Measurements from ENCODE around the gene ANKRD10.

ANKRD10 gene

DNA sequence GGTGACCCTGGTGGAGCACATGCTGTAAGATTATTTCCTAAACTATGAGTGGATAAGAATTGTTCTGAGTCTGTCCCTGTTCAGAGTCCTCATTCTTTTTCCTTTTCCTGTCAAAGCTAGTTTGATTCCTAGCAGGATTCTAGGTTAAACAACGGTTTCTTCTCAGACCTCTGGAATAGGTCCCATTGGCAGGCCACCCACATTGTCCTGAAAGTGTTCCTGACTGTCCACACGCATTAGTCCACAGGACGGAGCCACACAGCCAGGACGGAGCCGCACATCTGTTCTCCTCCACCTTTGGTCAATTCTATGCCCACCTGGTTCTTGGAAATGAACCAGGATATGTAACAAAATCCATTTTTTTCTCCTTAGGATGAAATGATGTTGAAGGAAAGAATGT is 46.1 kb downstream of the ANKRD10 start:
- TF ChIP-seq, protein P1, sequence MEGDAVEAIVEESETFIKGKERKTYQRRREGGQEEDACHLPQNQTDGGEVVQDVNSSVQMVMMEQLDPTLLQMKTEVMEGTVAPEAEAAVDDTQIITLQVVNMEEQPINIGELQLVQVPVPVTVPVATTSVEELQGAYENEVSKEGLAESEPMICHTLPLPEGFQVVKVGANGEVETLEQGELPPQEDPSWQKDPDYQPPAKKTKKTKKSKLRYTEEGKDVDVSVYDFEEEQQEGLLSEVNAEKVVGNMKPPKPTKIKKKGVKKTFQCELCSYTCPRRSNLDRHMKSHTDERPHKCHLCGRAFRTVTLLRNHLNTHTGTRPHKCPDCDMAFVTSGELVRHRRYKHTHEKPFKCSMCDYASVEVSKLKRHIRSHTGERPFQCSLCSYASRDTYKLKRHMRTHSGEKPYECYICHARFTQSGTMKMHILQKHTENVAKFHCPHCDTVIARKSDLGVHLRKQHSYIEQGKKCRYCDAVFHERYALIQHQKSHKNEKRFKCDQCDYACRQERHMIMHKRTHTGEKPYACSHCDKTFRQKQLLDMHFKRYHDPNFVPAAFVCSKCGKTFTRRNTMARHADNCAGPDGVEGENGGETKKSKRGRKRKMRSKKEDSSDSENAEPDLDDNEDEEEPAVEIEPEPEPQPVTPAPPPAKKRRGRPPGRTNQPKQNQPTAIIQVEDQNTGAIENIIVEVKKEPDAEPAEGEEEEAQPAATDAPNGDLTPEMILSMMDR (IDR thresholded peaks at IDR 0.05; ENCODE audit: insufficient read depth, missing control alignments), result no peak
- DNase-seq (ENCODE audit: insufficient read length, low spot score) (no peak), FAIRE-seq (no peak)

DNA sequence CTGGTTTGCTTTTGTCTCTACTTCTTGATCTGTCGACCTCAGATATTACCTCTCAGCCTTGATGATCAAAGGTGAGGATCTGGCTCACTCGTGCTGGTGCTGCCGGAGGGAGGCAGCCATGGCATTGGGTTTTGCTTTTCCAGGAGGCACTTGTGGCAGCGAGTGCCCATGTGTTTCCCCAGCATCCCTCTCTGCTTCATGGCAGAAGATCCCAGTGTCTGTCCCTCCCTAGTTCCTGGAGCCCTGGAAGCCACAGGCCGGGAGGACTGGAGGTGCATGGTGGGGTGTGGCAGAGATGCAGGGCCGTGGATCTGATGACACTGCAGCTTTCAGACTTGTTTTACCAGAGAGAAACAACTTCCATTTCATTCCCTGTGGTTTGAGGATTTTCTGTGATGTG is 47.5 kb downstream of the ANKRD10 start:
- DNase-seq (ENCODE audit: insufficient read length, low spot score) (no peak), FAIRE-seq (no peak)
- TF ChIP-seq, protein P1 (IDR thresholded peaks at IDR 0.05; ENCODE audit: insufficient read depth, missing control alignments), result no peak

DNA sequence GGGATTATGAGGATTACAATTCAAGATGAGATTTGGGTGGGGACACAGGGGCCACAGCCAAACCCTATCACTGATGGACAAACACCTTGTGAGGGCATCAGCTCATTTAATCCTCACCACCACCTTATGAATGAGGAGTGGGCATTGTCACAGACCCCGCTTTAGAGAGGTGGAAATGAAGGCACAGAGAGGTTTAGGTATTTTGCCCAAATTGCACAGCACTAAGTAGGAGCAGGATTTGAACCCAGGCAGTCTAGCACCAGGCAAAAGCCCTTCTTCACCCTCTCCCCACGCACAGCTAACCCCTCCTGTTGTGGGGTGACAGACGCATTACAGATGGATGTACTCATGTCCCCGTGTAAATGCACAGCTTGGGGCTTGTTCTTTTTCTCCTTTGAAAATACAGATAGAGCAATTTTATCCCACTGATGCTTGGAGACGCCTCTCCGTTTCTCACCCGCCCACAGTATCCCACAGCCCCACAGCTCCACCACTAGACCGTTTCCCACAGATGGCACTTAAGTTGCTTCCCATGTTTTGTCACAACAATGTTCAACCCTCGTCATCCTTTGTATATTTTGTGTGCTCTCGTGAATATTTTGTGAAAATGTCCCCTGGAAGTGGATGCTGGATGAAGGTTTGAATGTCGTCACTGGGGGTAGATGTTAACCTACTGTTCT is 48.2 kb downstream of the ANKRD10 start:
- DNase-seq (ENCODE audit: insufficient read length, low spot score) (no peak), FAIRE-seq (no peak)
- TF ChIP-seq, protein P1 (IDR thresholded peaks at IDR 0.05; ENCODE audit: insufficient read depth, missing control alignments), result no peak

DNA sequence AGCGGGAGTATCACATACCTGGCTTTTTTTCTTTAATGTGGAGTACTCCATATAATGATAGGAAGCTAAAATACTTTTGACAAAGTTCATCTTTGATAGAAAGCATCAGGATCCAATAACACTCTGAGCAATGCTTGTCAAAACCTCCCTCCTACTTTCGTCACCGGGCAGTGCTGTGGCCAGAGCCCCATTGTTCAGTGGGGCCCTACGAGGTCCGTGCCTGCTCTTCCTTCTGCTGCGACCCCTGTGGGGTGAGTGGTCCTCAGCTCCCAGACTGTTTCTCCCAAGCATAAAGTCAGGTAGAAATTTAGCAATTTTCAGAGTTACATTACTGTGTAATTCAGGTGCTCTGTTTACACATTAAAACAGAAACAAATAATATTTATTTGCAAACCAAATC is 51.2 kb downstream of the ANKRD10 start:
- FAIRE-seq (no peak), DNase-seq (ENCODE audit: insufficient read length, low spot score) (no peak)
- TF ChIP-seq, protein P1 (IDR thresholded peaks at IDR 0.05; ENCODE audit: insufficient read depth, missing control alignments), result no peak

DNA sequence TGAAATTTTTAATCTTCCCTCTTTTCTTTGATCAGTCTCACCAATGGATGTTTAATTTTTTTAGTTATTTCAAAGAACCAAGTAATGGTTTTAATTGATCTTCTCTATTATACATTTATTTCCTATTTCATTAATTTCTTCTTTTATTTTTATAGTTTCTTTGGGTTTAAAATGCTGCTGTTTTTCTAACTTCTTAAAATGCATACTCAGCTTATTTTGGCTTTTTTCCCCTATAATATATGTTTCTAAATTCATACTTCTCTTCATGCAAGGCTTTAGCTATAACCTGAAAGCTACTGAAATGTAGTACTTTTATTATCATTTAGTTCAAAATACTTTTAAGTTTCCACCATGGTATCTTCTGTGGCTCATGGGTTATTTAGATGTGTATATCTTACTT is 53.9 kb downstream of the ANKRD10 start:
- FAIRE-seq (no peak), DNase-seq (ENCODE audit: insufficient read length, low spot score) (no peak)
- TF ChIP-seq, protein P1 (IDR thresholded peaks at IDR 0.05; ENCODE audit: insufficient read depth, missing control alignments), result no peak

DNA sequence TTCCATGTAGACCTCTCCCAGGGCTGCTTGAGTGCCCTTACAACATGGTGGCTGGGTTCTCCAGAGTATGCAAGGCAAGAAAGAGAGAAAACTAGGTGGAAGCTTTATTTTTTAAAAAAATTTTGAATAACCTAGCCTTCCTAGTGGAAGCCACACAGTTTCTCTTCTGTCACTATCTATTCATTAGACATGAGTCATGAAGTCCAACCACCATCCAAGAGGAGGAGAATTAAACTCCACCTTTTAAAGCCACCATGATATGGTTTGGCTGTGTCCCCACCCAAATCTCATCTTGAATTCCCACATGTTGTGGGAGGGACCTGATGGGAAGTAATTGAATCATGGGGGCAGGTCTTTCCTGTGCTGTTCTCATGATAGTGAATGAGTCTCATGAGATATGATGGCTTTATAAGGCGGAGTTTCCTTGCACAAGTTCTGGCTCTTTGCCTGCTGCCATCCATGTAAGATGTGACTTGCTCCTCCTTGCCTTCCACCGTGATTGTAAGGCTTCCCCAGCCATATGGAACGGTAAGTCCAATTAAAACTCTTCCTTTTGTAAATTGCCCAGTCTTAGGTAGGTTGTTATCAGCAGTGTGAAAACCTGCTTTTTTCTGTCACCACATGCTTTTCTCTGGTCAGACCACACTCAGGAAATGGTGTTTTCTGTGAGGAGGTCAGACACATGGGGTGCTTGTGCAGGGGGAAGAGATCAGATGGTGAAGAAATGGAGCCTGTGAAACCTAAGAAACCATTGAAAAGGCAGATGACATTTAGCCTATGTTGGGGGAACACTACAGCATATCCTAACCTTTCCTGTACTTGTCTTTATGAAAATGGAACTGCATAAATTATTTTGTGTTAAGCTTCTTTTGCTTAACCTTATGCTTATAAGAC is 57.7 kb downstream of the ANKRD10 start:
- TF ChIP-seq, protein P1 (IDR thresholded peaks at IDR 0.05; ENCODE audit: insufficient read depth, missing control alignments), result no peak
- DNase-seq (ENCODE audit: insufficient read length, low spot score) (no peak), FAIRE-seq (no peak)

DNA sequence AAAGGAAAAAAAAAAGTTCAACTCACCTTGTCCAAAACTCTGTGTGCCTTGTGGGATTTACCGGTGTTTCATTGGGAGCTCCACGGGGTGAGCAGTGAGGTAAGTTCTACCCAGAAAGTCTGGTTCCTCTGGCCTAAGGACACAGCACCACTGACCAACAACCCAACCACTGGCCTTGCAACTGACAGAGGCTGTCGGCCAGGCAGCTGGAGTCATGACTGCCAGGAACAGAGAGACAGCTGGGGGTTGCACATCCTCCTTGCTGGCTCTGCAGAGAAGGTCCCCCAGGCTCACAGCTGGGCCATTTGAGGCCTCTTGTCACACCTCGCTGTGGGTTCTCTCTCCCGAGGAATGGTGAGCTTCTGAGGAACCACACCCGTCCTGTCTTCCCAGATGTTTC is 59.5 kb downstream of the ANKRD10 start:
- DNase-seq (ENCODE audit: insufficient read length, low spot score) (no peak), FAIRE-seq (no peak)
- TF ChIP-seq, protein P1 (IDR thresholded peaks at IDR 0.05; ENCODE audit: insufficient read depth, missing control alignments), result no peak

Measured in D721Med (cell line).